AG10803 (cell line): Measurements from ENCODE around the gene MRPL21.

Source experiments
- DNase-seq: peaks from one replicate; pipeline ENCODE4 v3.0.0; 2010; ENCODE audit warnings: low read depth
- H3K4me3 ChIP-seq: 2 replicates; pipeline ENCODE4 v1.5.1; 2011; ENCODE audit warnings: mild to moderate bottlenecking, low read length, control low read depth
- CTCF ChIP-seq: conservative IDR thresholded peaks from 2 replicates; pipeline ENCODE4 v1.5.1; 2011; ENCODE audit warnings: mild to moderate bottlenecking, low read length, control low read depth, inconsistent platforms

MRPL21 gene

DNA sequence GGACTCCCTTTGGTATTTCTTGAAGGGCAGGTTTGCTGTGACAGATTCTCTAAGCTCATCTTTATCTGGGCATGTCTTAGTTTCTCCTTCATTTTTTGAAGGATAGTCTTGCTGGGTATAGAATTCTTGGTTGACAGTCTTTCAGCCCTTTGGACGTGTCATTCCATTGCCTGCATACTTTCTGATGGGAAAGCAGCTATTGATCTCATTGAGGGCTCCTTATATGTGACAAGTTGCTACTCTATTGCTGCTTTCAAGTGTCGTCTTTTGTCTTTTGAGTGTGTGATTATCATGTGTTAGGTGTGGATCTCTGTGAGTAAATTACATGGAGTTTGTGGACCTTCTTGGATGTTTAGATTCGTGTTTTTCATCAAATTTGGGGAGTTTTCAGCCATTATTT, 22.0 kb upstream of the MRPL21 start:
- DNase-seq, result no peak
- TF ChIP-seq CTCF, result no peak
- no peak overlapping the region for H3K4me3 ChIP-seq

DNA sequence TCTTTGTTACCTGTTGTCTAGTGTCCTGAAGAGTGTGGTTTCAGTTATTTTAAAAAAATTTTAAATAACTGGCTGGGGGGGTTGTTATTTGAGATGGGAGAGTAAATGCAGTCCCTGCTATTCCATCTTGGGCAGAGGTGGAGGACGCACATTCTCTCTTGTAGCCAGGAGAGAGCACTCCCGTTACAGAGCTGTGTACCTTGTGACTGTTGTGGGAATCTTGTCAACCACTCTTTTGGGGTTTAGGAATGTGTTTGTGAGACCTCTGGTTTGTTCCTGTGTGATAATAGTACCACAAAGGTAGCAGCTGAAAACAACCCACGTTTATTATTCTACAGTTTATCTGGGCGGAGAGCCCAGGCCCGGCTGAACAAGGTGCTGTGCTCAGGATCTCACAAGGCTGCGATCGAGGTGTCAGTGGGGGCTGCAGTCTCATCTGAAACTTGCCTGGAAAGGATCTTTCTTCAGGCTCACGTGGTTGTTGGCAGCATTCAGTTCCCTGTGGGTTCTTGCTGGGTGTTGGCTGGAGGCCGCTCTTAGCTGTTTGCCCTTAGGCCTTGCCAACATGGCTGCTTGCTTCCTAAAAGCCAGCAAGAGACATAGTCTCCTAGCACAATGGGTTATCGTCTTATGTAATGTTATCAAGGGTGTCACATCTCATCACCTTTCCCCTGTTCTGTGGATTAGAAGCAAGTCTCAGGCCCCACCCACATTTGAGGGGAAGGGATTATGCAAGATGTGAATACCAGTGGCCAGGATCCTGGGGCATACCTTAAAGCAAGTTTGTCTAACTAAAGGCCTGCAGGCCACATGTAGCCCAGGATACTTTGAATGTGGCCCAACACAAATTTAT, 20.7 kb upstream of the MRPL21 start:
- H3K4me3 ChIP-seq, result no peak overlapping the region
- TF ChIP-seq CTCF, result no peak

DNA sequence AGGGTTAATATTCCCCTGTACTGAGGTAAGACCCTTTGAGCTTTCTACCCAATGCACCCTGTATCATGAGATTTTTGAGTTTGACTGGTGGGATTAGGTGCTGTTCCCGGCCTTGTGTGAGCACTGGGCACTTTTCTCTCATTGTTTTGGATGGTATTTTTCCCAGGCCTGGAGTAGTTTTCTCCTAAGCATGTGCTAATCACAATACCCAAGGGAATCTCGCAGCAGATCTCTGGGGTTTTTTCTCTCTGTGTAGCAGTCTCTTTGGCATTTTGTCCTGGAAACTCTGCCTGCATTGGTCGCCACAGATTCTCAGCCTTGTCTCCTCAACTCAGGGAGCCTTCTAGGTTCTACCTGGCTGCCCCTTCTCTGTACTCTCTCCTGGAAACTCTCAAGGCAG, 20.0 kb upstream of the MRPL21 start:
- no peak for TF ChIP-seq CTCF
- DNase-seq, result peak; percentile 39
- no peak overlapping the region for H3K4me3 ChIP-seq

More for the DNA sequence above, 20.7 kb upstream of the MRPL21 start:
- peak; percentile 49 for DNase-seq

- DNase-seq, result no peak
- H3K4me3 ChIP-seq, result no peak overlapping the region
- TF ChIP-seq CTCF, result no peak
These were observed 12.8 kb upstream of the MRPL21 start for GRCh38 chr11:68916439-68916838.

DNA sequence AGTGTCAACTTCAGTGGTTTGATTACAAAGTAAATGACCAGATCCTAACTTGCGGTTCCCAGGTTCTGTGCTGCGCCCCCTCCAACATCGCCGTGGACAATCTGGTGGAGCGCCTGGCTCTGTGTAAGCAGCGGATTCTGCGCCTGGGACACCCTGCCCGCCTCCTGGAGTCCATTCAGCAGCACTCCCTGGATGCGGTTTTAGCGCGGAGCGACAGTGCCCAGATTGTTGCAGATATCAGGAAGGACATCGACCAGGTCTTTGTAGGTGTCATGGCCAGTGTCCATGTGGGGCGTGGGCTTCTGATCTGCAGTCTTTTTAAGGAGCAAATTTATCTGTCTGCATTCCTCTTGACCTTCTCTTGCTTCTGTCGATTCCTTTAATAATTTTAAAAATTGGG, 11.1 kb upstream of the MRPL21 start:
- DNase-seq, result no peak
- no peak for TF ChIP-seq CTCF
- no peak overlapping the region for H3K4me3 ChIP-seq

DNA sequence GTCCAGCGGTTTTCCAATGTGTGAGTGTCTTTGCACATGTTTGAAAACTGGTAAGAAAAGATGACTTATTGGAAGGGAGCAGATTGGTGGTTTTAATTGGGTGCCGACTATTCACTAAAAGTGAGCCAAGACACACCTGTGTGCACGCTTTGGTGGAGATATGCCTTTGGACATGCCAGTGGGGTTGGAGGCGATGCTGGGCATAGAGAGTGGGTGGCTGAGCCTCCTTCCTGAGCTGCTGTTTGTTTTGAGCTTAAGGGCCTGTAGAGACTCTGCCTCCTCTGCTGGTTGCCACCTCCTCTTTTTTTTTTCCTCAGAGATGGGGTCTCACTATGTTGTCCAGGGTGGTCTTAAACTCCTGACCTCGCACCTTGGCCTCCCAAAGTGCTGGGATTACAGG, 9.6 kb upstream of the MRPL21 start:
- no peak for TF ChIP-seq CTCF
- no peak for DNase-seq
- H3K4me3 ChIP-seq, result no peak overlapping the region

DNA sequence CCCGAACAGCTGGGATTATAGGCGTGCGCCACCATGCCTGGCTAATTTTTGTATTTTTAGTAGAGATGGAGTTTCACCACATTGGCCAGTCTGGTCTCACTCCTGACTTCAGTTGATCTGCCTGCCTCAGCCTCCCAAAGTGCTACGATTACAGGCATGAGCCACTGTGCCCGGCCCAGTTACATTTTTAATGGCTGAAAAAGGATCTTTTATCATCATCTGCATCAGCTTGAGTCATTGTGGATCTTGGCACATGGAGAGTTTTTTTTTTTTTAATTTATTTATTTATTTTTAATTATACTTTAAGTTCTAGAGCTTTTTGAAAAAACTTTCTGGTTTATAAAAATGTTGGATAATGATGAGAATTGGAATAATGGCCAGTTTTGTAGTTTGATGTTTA, 8.6 kb upstream of the MRPL21 start:
- no peak overlapping the region for H3K4me3 ChIP-seq
- DNase-seq, result no peak
- TF ChIP-seq CTCF, result no peak
